ENCODE measurements around the gene PRAMEF14.
"Not testable (repeated sequence)": the region's sequence is repeated elsewhere in the genome, so short reads cannot be mapped to it uniquely, and the experiment has no call there.

Gene PRAMEF14

DNA sequence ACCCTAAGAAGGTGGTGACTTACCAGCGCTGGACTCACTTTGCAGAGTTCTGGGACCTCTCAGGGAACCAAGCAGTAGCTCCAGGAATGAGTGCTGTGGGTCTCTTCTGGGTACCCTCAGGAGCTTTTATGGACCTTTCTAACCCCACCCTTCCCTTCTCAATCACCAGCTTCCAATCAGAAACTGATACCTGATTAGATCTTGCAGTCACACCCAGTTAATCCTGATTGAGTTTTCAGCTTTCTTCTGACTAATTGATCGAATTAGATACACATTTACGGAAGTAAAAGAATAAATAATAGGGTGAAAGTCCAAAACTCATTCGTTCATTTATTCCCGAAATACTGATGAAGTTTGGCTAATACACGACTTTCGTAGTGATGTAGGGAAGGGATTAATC is at the start of gene PRAMEF14:
PRAMEF14 (minus strand) TSS at position 101 of the 400 bp plus-strand sequence. CDS start 1,820 bp downstream, outside the sequence.
- not testable (repeated sequence) for H3K36me3 ChIP-seq (ENCODE audit: control insufficient read depth, insufficient read depth, low read length); H3K27ac ChIP-seq (ENCODE audit: low read depth, low read length); H3K4me1 ChIP-seq (ENCODE audit: control insufficient read depth, insufficient read depth, low read length); H3K9ac ChIP-seq (ENCODE audit: low read length); H3K27me3 ChIP-seq (ENCODE audit: control insufficient read depth, insufficient read depth, low read length); H3K9me3 ChIP-seq (ENCODE audit: control insufficient read depth, insufficient read depth, low read depth, low read length); H3K4me3 ChIP-seq (ENCODE audit: low read depth, low read length)

DNA sequence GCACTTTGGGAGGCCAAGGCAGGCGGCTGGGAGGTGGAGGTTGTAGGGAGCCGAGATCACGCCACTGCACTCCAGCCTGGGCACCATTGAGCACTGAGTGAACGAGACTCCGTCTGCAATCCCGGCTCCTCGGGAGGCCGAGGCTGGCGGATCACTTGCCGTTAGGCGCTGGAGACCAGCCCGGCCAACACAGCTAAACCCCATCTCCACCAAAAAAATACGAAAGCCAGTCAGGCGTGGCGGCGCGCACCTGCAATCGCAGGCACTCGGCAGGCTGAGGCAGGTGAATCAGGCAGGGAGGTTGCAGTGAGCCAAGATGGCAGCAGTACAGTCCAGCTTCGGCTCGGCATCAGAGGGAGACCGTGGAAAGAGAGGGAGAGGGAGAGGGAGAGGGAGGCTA is 48.4 kb upstream of the PRAMEF14 start:
- H3K27ac ChIP-seq (ENCODE audit: low read depth, low read length); H3K27me3 ChIP-seq (ENCODE audit: control insufficient read depth, insufficient read depth, low read length); H3K4me3 ChIP-seq (ENCODE audit: low read depth, low read length); H3K36me3 ChIP-seq (ENCODE audit: control insufficient read depth, insufficient read depth, low read length); H3K4me1 ChIP-seq (ENCODE audit: control insufficient read depth, insufficient read depth, low read length); H3K9ac ChIP-seq (ENCODE audit: low read length): not testable (repeated sequence)
- peaks cover 26% of the 10 kb centered on the region; the same call in 1 of the 2 replicates for H3K9me3 ChIP-seq (ENCODE audit: control insufficient read depth, insufficient read depth, low read depth, low read length)

DNA sequence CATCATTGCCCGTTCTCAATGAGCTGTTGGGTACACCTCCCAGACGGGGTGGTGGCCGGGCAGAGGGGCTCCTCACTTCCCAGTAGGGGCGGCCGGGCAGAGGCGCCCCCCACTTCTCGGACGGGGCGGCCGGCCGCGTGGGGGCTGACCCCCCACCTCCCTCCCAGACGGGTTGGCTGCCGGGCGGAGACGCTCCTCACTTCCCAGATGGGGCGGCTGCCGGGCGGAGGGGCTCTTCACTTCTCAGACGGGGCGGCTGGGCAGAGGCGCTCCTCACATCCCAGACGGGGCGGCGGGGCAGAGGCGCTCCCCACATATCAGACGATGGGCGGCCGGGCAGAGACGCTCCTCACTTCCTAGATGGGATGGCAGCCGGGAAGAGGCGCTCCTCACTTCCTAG is 47.8 kb upstream of the PRAMEF14 start:
- H3K36me3 ChIP-seq (ENCODE audit: control insufficient read depth, insufficient read depth, low read length); H3K4me1 ChIP-seq (ENCODE audit: control insufficient read depth, insufficient read depth, low read length); H3K9ac ChIP-seq (ENCODE audit: low read length); H3K27me3 ChIP-seq (ENCODE audit: control insufficient read depth, insufficient read depth, low read length); H3K4me3 ChIP-seq (ENCODE audit: low read depth, low read length); H3K27ac ChIP-seq (ENCODE audit: low read depth, low read length): not testable (repeated sequence)
- H3K9me3 ChIP-seq (ENCODE audit: control insufficient read depth, insufficient read depth, low read depth, low read length): peaks cover 30% of the 10 kb centered on the region; the same call in 1 of the 2 replicates

DNA sequence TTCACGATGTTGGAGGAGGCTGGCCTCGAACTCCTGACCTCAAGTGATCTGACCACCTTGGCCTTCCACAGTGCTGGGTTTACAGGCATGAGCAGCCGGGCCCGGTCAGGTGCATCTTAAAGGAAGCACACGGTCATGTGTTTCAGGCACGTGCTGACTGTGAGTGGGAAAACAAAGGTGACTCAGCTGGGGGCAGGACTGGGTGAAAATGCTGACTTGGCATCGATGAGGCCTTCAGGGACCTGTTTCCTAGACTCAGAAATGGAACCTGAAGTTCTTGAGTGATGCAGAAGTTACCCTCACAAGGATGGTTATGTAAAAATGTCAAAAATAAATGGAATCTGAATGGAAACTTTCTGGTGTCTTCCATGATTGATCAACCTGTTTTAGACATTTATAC is 46.1 kb upstream of the PRAMEF14 start:
- not testable (repeated sequence) for H3K4me3 ChIP-seq (ENCODE audit: low read depth, low read length); H3K36me3 ChIP-seq (ENCODE audit: control insufficient read depth, insufficient read depth, low read length); H3K9ac ChIP-seq (ENCODE audit: low read length); H3K27ac ChIP-seq (ENCODE audit: low read depth, low read length); H3K4me1 ChIP-seq (ENCODE audit: control insufficient read depth, insufficient read depth, low read length); H3K27me3 ChIP-seq (ENCODE audit: control insufficient read depth, insufficient read depth, low read length)
- H3K9me3 ChIP-seq (ENCODE audit: control insufficient read depth, insufficient read depth, low read depth, low read length): peaks cover 33% of the 10 kb centered on the region; the same call in 1 of the 2 replicates

- H3K9me3 ChIP-seq (ENCODE audit: control insufficient read depth, insufficient read depth, low read depth, low read length): peaks cover 29% of the 10 kb centered on the region; the same call in 1 of the 2 replicates
- not testable (repeated sequence) for H3K4me3 ChIP-seq (ENCODE audit: low read depth, low read length); H3K9ac ChIP-seq (ENCODE audit: low read length); H3K27ac ChIP-seq (ENCODE audit: low read depth, low read length); H3K4me1 ChIP-seq (ENCODE audit: control insufficient read depth, insufficient read depth, low read length); H3K27me3 ChIP-seq (ENCODE audit: control insufficient read depth, insufficient read depth, low read length); H3K36me3 ChIP-seq (ENCODE audit: control insufficient read depth, insufficient read depth, low read length)
Measured at GRCh38 chr1:13389332-13389731, 42.4 kb upstream of the PRAMEF14 start, which contains the start of gene PRAMEF17. TSS of gene PRAMEF17 (plus strand) at chr1:13389632. CDS start at chr1:13389658, 26 bp downstream.

- not testable (repeated sequence) for H3K9ac ChIP-seq (ENCODE audit: low read length); H3K4me1 ChIP-seq (ENCODE audit: control insufficient read depth, insufficient read depth, low read length); H3K4me3 ChIP-seq (ENCODE audit: low read depth, low read length); H3K9me3 ChIP-seq (ENCODE audit: control insufficient read depth, insufficient read depth, low read depth, low read length); H3K27me3 ChIP-seq (ENCODE audit: control insufficient read depth, insufficient read depth, low read length); H3K36me3 ChIP-seq (ENCODE audit: control insufficient read depth, insufficient read depth, low read length); H3K27ac ChIP-seq (ENCODE audit: low read depth, low read length)
Measured at GRCh38 chr1:13380380-13380779, 33.4 kb upstream of the PRAMEF14 start.

GRCh38 chr1:13378983-13379382 is 32.0 kb upstream of the PRAMEF14 start:
- H3K4me1 ChIP-seq (ENCODE audit: control insufficient read depth, insufficient read depth, low read length); H3K27ac ChIP-seq (ENCODE audit: low read depth, low read length); H3K36me3 ChIP-seq (ENCODE audit: control insufficient read depth, insufficient read depth, low read length); H3K27me3 ChIP-seq (ENCODE audit: control insufficient read depth, insufficient read depth, low read length); H3K9me3 ChIP-seq (ENCODE audit: control insufficient read depth, insufficient read depth, low read depth, low read length); H3K9ac ChIP-seq (ENCODE audit: low read length); H3K4me3 ChIP-seq (ENCODE audit: low read depth, low read length): not testable (repeated sequence)

GRCh38 chr1:13368544-13368943 is 21.6 kb upstream of the PRAMEF14 start:
- not testable (repeated sequence) for H3K36me3 ChIP-seq (ENCODE audit: control insufficient read depth, insufficient read depth, low read length); H3K4me1 ChIP-seq (ENCODE audit: control insufficient read depth, insufficient read depth, low read length); H3K4me3 ChIP-seq (ENCODE audit: low read depth, low read length); H3K27ac ChIP-seq (ENCODE audit: low read depth, low read length); H3K27me3 ChIP-seq (ENCODE audit: control insufficient read depth, insufficient read depth, low read length); H3K9ac ChIP-seq (ENCODE audit: low read length)
- peaks cover 17% of the 10 kb centered on the region; the same call in 1 of the 2 replicates for H3K9me3 ChIP-seq (ENCODE audit: control insufficient read depth, insufficient read depth, low read depth, low read length)

DNA sequence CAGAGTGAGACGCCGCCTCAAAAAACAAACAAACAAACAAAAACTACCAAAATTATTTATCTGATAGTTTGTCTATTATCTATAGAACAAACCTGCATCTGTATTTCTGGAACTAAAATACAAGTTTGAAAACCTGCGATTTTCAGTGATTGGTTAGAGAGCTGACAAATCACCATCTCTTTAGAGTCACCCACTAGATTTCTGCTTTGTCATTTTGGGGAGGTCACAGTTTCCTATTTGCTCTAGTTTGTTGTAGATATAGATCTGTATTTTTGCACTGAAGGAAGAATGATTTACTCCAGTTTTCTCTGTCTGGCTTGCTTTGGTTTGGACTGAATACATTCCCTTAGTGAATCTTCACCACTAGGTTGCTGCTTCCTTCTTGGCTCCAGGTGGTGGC is 19.6 kb upstream of the PRAMEF14 start:
- not testable (repeated sequence) for H3K27ac ChIP-seq (ENCODE audit: low read depth, low read length); H3K4me3 ChIP-seq (ENCODE audit: low read depth, low read length); H3K9me3 ChIP-seq (ENCODE audit: control insufficient read depth, insufficient read depth, low read depth, low read length); H3K9ac ChIP-seq (ENCODE audit: low read length); H3K27me3 ChIP-seq (ENCODE audit: control insufficient read depth, insufficient read depth, low read length); H3K36me3 ChIP-seq (ENCODE audit: control insufficient read depth, insufficient read depth, low read length); H3K4me1 ChIP-seq (ENCODE audit: control insufficient read depth, insufficient read depth, low read length)

DNA sequence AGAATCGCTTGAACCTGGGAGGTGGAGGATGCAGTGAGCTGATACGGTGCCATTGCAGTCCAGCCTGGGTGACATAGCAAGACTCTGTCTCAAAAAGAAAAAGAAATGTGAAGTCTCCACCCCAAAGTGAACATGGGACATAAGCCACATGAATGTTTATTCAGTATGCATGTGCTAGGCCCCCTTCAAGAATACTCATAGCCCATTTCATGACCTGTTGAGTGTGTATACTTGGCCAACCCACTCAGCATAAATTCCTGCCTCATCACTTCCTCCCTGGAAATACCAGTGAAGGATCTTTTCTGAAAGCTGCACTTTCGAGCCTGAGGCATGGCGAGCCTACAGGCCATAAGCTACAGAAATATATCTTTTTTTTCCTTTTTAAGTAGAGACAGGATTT is 18.0 kb upstream of the PRAMEF14 start:
- not testable (repeated sequence) for H3K36me3 ChIP-seq (ENCODE audit: control insufficient read depth, insufficient read depth, low read length); H3K9me3 ChIP-seq (ENCODE audit: control insufficient read depth, insufficient read depth, low read depth, low read length)

DNA sequence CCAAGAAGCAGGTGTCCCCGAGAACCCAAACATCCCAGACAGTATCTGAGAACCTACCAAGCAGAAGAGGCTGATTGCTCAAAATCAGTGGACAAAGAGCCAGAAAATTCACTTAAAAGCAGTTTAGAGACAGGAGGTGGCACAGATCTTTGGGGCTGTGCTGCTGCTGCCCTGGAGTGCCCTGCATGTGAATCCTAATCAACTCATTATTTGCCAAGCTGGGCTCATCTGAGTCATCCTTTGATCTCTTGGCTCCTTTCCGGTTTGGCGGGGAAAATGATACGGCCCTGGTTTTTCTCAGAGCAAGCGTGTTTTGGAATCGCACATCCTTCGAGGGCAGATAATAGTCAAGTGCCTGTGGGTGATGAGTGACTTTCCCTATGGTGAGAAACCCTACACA is 15.4 kb upstream of the PRAMEF14 start:
- not testable (repeated sequence) for H3K36me3 ChIP-seq (ENCODE audit: control insufficient read depth, insufficient read depth, low read length); H3K9me3 ChIP-seq (ENCODE audit: control insufficient read depth, insufficient read depth, low read depth, low read length); H3K4me1 ChIP-seq (ENCODE audit: control insufficient read depth, insufficient read depth, low read length); H3K9ac ChIP-seq (ENCODE audit: low read length); H3K4me3 ChIP-seq (ENCODE audit: low read depth, low read length); H3K27me3 ChIP-seq (ENCODE audit: control insufficient read depth, insufficient read depth, low read length); H3K27ac ChIP-seq (ENCODE audit: low read depth, low read length)

More for the DNA sequence above, 18.0 kb upstream of the PRAMEF14 start:
- H3K27ac ChIP-seq (ENCODE audit: low read depth, low read length); H3K27me3 ChIP-seq (ENCODE audit: control insufficient read depth, insufficient read depth, low read length); H3K4me3 ChIP-seq (ENCODE audit: low read depth, low read length); H3K9ac ChIP-seq (ENCODE audit: low read length); H3K4me1 ChIP-seq (ENCODE audit: control insufficient read depth, insufficient read depth, low read length): not testable (repeated sequence)

- not testable (repeated sequence) for H3K27ac ChIP-seq (ENCODE audit: low read depth, low read length); H3K9me3 ChIP-seq (ENCODE audit: control insufficient read depth, insufficient read depth, low read depth, low read length)
Measured at GRCh38 chr1:13356774-13357173, 9.8 kb upstream of the PRAMEF14 start.

More at GRCh38 chr1:13356774-13357173, 9.8 kb upstream of the PRAMEF14 start:
- not testable (repeated sequence) for H3K27me3 ChIP-seq (ENCODE audit: control insufficient read depth, insufficient read depth, low read length); H3K4me3 ChIP-seq (ENCODE audit: low read depth, low read length); H3K4me1 ChIP-seq (ENCODE audit: control insufficient read depth, insufficient read depth, low read length); H3K9ac ChIP-seq (ENCODE audit: low read length); H3K36me3 ChIP-seq (ENCODE audit: control insufficient read depth, insufficient read depth, low read length)
